OCI-LY7 (cell line): Measurements from ENCODE around the gene THAP7. TPM values are rescaled to one million over a fixed set of nuclear protein-coding genes. Genes with fewer than 3 reads are reported as not detected.

Source experiments
- BruUV-seq: library from RNA; stranded (reverse); fragments of 400-500 nt; replicated peaks from 2 replicates; lab custom pipeline; 2021; lab: Mats Ljungman, UMichigan
- CTCF ChIA-PET: fragments of 300-600 bp; sonication (Branson Sonifier 250); formaldehyde crosslinking; loops from one replicate; lab custom pipeline; 2022; ENCODE audit warnings: antibody characterized with exemption; ENCODE audit not compliant: unreplicated experiment; lab: Charles Lee
- POLR2A ChIA-PET: fragments of 300-600 bp; sonication (Branson Sonifier 250); formaldehyde crosslinking; loops from one replicate; lab custom pipeline; 2022; ENCODE audit warnings: antibody characterized with exemption; lab: Charles Lee
- DNase-seq: peaks from one replicate; pipeline ENCODE4 v3.0.0-alpha.2; 2015; ENCODE audit warnings: low spot score
- H2AFZ ChIP-seq: fragments of 200-600 bp; sonication (generic), shearing (Covaris generic); 2 replicates; pipeline ENCODE4 v1.6.1; 2014; ENCODE audit warnings: mild to moderate bottlenecking, antibody characterized with exemption, low read length, moderate library complexity
- H3K27ac ChIP-seq: fragments of 200-600 bp; sonication (generic); 2 replicates; pipeline ENCODE4 v1.5.1; 2014; ENCODE audit warnings: mixed run types, low read depth, mild to moderate bottlenecking, moderate library complexity, low read length, inconsistent platforms; ENCODE audit not compliant: poor library complexity, severe bottlenecking
- H3K36me3 ChIP-seq: fragments of 200-600 bp; sonication (generic); 2 replicates; pipeline ENCODE4 v1.6.1; 2014; ENCODE audit warnings: mild to moderate bottlenecking, antibody characterized with exemption, low read length, moderate library complexity, mixed read lengths; ENCODE audit not compliant: insufficient read depth
- H3K4me1 ChIP-seq: fragments of 200-600 bp; sonication (generic); 2 replicates; pipeline ENCODE4 v1.5.1; 2014; ENCODE audit warnings: mild to moderate bottlenecking, low read length; ENCODE audit not compliant: insufficient read depth, poor library complexity, severe bottlenecking
- H3K4me2 ChIP-seq: fragments of 200-600 bp; sonication (generic); 2 replicates; pipeline ENCODE4 v1.6.1; 2014; ENCODE audit warnings: mild to moderate bottlenecking, low read length
- H3K4me3 ChIP-seq: fragments of 200-600 bp; sonication (generic); 2 replicates; pipeline ENCODE4 v1.5.1; 2014; ENCODE audit warnings: mild to moderate bottlenecking, low read depth, low read length; ENCODE audit not compliant: poor library complexity, severe bottlenecking
- H3K79me2 ChIP-seq: fragments of 200-600 bp; sonication (generic); 2 replicates; pipeline ENCODE4 v1.6.1; 2016; ENCODE audit warnings: low read depth, mild to moderate bottlenecking, low read length, moderate library complexity, mixed read lengths; ENCODE audit not compliant: insufficient read depth
- H3K9me2 ChIP-seq: fragments of 200-600 bp; sonication (generic); 2 replicates; pipeline ENCODE4 v1.6.1; 2016; ENCODE audit warnings: mild to moderate bottlenecking, low read length, mixed read lengths; ENCODE audit not compliant: insufficient read depth
- H3K9me3 ChIP-seq: fragments of 200-600 bp; sonication (generic); 2 replicates; pipeline ENCODE4 v1.6.1; 2014; ENCODE audit warnings: mild to moderate bottlenecking, mixed run types, low read length, mixed read lengths
- H4K20me1 ChIP-seq: fragments of 200-600 bp; sonication (generic); 2 replicates; pipeline ENCODE4 v1.6.1; 2014; ENCODE audit warnings: mild to moderate bottlenecking, antibody characterized with exemption, low read length, moderate library complexity, mixed read lengths; ENCODE audit not compliant: insufficient read depth
- EZH2phosphoT487 ChIP-seq: fragments of 200-600 bp; sonication (generic); IDR thresholded peaks from 2 replicates; pipeline ENCODE4 v1.6.1; 2018; ENCODE audit warnings: low read depth, borderline replicate concordance, mild to moderate bottlenecking, mixed run types, antibody characterized with exemption, low read length, moderate library complexity, mixed read lengths
- intact Hi-C: fragments of 100-400 bp; cut with micrococcal nuclease; formaldehyde crosslinking; loops from one replicate; pipeline ENCODE4 v1.10.0; 2022; ENCODE audit not compliant: unreplicated experiment
- total RNA-seq, 2 experiments: library from RNA; depleted of rRNA in 1 of 2; stranded (reverse); fragments of >200 nt in 1 of 2; shearing (Covaris generic) in 1 of 2; gene quantifications; 2 replicates each; pipeline ENCODE4 v1.2.3, GENCODE V29; 2014 to 2022
- TF ChIP-seq, protein P1 (sequence below): fragments of 200-600 bp; sonication (generic); conservative IDR thresholded peaks from 2 replicates; pipeline ENCODE4 v1.5.1; 2014; ENCODE audit warnings: mild to moderate bottlenecking, antibody characterized with exemption, low read length, moderate library complexity, mixed read lengths

The THAP7 gene
- total RNA-seq, 2 experiments from 2014 or later, result 36.3 to 73.0 TPM

DNA sequence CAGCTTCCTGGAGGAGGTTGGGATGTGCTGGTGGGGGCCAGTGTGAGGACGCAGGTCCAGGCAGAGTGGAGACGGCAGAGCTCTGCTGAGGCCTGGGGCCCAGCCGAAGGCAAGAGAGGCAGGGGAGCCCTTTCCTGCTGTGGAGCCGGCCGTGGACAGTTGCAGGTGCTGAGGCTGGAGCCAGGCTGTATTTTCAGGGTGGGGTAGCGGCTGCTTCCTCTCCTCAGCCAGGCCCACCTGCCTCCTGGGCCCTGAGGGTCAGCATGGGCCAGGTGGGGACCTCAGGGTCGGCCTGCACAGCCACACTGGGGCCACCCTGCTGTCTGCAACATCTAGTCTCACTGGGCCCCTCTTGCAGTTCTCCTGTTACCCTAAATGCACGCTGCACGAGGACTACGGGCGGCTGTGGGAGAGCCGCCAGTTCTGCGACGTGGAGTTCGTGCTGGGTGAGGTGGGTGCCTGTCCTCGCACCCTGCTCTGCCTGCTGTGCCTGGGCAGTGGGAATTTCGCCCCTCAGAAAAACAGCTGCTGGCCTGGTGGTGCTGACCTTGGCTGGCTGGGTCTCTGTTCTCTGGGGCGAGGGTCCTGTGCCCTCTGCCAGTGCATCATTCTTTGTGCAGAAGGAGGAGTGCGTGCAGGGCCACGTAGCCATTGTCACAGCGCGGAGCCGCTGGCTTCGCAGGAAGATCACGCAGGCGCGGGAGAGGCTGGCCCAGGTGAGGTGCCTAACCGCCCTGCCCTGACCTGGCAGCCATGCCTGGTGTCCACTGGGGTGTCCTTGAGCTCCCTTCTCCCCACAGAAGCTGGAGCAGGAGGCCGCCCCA is 8.4 kb downstream of the THAP7 start:
- DNase-seq, result no peak
- no peak for TF ChIP-seq EZH2phosphoT487
- TF ChIP-seq, protein P1, sequence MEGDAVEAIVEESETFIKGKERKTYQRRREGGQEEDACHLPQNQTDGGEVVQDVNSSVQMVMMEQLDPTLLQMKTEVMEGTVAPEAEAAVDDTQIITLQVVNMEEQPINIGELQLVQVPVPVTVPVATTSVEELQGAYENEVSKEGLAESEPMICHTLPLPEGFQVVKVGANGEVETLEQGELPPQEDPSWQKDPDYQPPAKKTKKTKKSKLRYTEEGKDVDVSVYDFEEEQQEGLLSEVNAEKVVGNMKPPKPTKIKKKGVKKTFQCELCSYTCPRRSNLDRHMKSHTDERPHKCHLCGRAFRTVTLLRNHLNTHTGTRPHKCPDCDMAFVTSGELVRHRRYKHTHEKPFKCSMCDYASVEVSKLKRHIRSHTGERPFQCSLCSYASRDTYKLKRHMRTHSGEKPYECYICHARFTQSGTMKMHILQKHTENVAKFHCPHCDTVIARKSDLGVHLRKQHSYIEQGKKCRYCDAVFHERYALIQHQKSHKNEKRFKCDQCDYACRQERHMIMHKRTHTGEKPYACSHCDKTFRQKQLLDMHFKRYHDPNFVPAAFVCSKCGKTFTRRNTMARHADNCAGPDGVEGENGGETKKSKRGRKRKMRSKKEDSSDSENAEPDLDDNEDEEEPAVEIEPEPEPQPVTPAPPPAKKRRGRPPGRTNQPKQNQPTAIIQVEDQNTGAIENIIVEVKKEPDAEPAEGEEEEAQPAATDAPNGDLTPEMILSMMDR, result no peak
- ChIA-PET POLR2A (no interaction called here), CTCF (no interaction called here)
- peaks cover 4% of the 10 kb centered on the region for H3K4me1 ChIP-seq
- no peaks in the 10 kb centered on the region for H3K79me2 ChIP-seq
- no peak overlapping the region for H3K4me2 ChIP-seq
- H3K9me2 ChIP-seq, result no peaks in the 10 kb centered on the region
- peaks cover 23% of the 10 kb centered on the region for H3K36me3 ChIP-seq
- H3K4me3 ChIP-seq, result no peak overlapping the region
- H3K27ac ChIP-seq, result no peak overlapping the region
- H4K20me1 ChIP-seq, result no peaks in the 10 kb centered on the region
- no peak overlapping the region for H2AFZ ChIP-seq
- H3K9me3 ChIP-seq, result no peaks in the 10 kb centered on the region
- intact Hi-C loops, result no loop called here
- BruUV-seq, result no TSS peak

DNA sequence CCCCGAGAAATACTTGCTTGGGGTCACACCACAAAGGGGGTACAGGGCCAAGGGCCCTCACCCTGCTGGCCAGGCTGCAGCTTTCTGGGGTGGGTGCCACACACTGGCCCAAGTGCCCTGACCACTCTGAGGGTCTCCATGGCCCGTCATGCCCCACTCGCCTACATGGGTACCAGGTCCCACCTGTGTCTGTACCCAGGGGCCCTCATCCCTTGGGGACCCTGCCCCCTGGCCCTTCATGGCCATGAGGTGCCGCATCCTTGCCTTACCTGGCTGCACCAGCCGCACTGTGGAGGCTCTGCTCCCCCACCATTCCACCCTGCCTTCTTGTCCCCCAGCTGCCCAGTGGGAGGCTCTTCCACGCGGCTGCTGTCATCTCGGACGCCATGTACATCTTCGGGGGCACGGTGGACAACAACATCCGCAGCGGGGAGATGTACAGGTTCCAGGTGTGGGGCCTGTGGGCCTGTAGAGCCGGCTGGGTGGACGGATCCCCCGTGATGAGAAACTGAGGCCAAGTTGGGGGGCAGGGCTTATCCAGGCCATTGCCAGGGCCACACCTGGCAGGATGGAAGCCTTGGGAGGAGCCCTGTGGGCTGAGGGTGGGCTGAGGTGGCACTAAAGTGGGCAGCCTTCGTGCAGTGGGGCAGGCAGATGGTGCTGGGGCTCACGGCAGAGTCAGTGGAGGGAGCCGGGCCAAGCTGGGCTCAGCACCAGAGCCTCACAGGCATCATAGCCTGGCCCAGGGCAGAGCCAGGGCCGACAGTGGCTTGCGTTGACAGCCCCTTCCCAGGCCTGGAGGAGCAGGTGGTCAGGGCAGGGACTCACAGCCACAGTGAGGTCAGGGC is 9.2 kb downstream of the THAP7 start:
- Histone ChIP-seq H3K27ac (no peak overlapping the region), H3K4me3 (no peak overlapping the region), H3K36me3 (peaks cover 18% of the 10 kb centered on the region), H3K79me2 (no peaks in the 10 kb centered on the region), H3K4me1 (no peaks in the 10 kb centered on the region), H4K20me1 (no peaks in the 10 kb centered on the region), H2AFZ (no peak overlapping the region), H3K4me2 (no peak overlapping the region), H3K9me2 (no peaks in the 10 kb centered on the region), H3K9me3 (no peaks in the 10 kb centered on the region)
- CTCF ChIA-PET, result no interaction called here
- DNase-seq, result no peak
- POLR2A ChIA-PET, result no interaction called here
- no TSS peak for BruUV-seq
- TF ChIP-seq EZH2phosphoT487, result no peak
- TF ChIP-seq, protein P1, result no peak
- intact Hi-C loops, result no loop called here
